BE2C (cell line): ENCODE measurements around the gene APOE.

ENCODE experiments used
- DNase-seq: peaks from one replicate; pipeline ENCODE4 v3.0.0-alpha.2; 2020
- H3K27me3 ChIP-seq: fragments of 250-450 bp; sonication (Bioruptor Pico); 2 replicates; pipeline ENCODE4 v1.5.1; 2020; ENCODE audit warnings: mild to moderate bottlenecking
- H3K36me3 ChIP-seq: fragments of 250-450 bp; sonication (Bioruptor Pico); 2 replicates; pipeline ENCODE4 v1.5.1; 2020; ENCODE audit warnings: mild to moderate bottlenecking
- H3K4me1 ChIP-seq: fragments of 250-450 bp; sonication (Bioruptor Pico); 2 replicates; pipeline ENCODE4 v1.5.1; 2020
- H3K4me3 ChIP-seq: 2 replicates; pipeline ENCODE4 v1.5.1; 2011; ENCODE audit warnings: low read depth, low read length
- H3K9me3 ChIP-seq: fragments of 250-450 bp; sonication (Bioruptor Pico); 2 replicates; pipeline ENCODE4 v1.5.1; 2020
- TF ChIP-seq, protein P1 (sequence below): IDR thresholded peaks from 2 replicates; pipeline ENCODE4 v1.5.1; 2012; ENCODE audit warnings: mild to moderate bottlenecking, low read depth, low read length

APOE gene

DNA sequence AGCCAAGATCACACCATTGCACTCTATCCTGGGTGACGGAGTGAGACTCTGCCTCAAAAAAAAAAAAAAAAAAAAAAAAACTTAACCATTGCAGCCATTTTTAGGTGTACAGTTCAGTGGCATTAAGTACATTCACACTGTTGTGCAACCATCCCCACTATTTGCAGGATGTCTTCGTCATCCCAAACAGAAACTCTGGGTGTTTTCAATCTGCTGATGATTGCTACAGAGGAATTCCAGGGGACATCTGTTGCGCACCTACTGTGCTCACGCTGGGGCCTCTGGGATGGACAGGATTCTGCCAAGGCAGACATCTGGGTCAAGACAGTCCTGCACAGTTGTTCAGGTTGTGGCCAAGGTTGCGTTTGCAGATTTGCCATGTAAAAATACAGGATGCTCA is 34.1 kb downstream of the APOE start:
- TF ChIP-seq, protein P1, sequence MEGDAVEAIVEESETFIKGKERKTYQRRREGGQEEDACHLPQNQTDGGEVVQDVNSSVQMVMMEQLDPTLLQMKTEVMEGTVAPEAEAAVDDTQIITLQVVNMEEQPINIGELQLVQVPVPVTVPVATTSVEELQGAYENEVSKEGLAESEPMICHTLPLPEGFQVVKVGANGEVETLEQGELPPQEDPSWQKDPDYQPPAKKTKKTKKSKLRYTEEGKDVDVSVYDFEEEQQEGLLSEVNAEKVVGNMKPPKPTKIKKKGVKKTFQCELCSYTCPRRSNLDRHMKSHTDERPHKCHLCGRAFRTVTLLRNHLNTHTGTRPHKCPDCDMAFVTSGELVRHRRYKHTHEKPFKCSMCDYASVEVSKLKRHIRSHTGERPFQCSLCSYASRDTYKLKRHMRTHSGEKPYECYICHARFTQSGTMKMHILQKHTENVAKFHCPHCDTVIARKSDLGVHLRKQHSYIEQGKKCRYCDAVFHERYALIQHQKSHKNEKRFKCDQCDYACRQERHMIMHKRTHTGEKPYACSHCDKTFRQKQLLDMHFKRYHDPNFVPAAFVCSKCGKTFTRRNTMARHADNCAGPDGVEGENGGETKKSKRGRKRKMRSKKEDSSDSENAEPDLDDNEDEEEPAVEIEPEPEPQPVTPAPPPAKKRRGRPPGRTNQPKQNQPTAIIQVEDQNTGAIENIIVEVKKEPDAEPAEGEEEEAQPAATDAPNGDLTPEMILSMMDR = no peak

DNA sequence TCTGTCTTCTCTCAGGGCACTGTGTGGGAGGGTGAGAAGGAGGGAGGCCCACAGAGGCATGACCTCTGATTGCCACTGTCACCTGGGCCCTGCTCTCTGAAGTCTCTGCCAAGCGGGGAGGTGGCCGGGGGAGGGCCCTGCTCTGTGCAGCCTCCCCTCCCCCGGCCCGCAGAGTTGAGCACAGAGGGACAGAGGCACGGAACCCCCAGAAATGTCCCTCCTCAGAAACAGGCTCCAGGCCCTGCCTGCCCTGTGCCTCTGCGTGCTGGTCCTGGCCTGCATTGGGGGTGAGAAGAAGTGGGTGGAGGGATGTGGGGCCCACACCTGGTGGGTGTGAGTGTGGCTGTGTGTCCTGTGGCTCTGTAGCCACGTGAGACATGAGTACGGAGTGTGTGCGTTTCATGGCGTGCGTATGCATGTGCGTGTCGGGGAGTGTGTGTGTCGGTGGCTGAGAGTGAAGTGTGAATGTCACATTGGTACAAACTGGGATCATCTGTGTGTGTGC is 36.5 kb downstream of the APOE start, which contains the start of gene APOC4:
Gene APOC4, plus strand, starts transcription at position 171 of the 505 bp plus-strand sequence. Its CDS starts 41 bp downstream, at position 212.
- no peak within 1 kb of the TSS for H3K4me3 ChIP-seq
- no peaks in the 10 kb centered on the region for H3K9me3 ChIP-seq
- H3K4me1 ChIP-seq = no peaks in the 10 kb centered on the region
- DNase-seq = no peak
- H3K36me3 ChIP-seq = no peaks in the 10 kb centered on the region
- no peaks in the 10 kb centered on the region for H3K27me3 ChIP-seq
- TF ChIP-seq, protein P1 = no peak

More for the DNA sequence above, 34.1 kb downstream of the APOE start:
- Histone ChIP-seq H3K27me3 (no peaks in the 10 kb centered on the region), H3K36me3 (no peaks in the 10 kb centered on the region), H3K4me1 (no peaks in the 10 kb centered on the region), H3K4me3 (no peak overlapping the region), H3K9me3 (no peaks in the 10 kb centered on the region)
- no peak for DNase-seq

DNA sequence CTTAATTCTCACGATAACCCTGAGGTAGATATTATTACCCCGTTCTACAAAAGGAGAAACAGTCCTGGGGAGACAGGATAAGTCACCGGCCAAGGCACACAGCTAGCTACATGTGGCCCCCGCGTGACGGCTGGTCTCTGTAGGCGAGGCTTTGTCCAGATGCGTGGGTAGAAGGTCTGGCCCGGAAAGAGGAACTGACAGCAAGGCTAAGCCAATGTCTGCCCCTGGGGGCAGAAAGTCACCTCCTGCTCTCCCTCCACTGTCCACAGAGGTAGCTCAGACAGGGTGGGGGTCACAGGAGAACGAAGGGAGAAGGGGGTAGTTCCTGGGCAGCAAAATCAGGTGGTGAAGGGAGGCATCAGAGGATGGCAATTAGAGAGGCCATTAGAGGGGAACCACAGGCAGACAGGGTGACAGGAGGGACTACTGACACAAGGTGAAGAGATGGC is 38.2 kb downstream of the APOE start:
- TF ChIP-seq, protein P1 = no peak
- H3K36me3 ChIP-seq = no peaks in the 10 kb centered on the region
- no peaks in the 10 kb centered on the region for H3K4me1 ChIP-seq
- no peak overlapping the region for H3K4me3 ChIP-seq
- no peaks in the 10 kb centered on the region for H3K9me3 ChIP-seq
- H3K27me3 ChIP-seq = no peaks in the 10 kb centered on the region
- no peak for DNase-seq

DNA sequence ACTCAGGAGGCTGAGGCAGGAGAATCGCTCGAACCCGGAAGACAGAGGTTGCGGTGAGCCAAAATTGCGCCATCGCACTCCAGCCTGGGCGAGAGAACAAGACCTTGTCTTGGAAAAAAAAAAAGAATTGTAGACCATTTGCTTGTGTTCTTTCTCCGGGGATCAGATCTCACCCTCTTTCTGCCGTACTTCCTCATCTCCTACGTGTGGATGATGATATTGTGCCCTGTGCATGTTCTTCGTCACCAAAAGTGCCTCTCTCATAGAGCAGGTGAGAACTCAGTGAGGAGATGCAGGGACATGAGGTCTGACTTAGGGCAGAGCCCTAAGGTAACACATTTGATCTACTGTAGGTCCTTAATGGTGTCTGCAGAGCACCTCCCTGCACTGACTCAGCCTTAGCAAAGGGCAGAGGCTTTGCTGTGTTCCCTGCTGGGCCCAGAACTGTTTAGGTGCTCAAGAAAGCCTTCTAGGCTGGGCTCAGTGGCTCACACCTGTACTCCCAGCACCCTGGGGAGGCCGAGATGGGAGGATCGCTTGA is 41.5 kb downstream of the APOE start:
- H3K27me3 ChIP-seq = no peaks in the 10 kb centered on the region
- no peak overlapping the region for H3K4me3 ChIP-seq
- TF ChIP-seq, protein P1 = no peak
- no peaks in the 10 kb centered on the region for H3K9me3 ChIP-seq
- DNase-seq = no peak
- H3K36me3 ChIP-seq = no peaks in the 10 kb centered on the region; the same call in 1 of the 2 replicates
- 0 out of 2 replicates have a peak, but pooled peaks cover 3% of the 10 kb centered on the region for H3K4me1 ChIP-seq

DNA sequence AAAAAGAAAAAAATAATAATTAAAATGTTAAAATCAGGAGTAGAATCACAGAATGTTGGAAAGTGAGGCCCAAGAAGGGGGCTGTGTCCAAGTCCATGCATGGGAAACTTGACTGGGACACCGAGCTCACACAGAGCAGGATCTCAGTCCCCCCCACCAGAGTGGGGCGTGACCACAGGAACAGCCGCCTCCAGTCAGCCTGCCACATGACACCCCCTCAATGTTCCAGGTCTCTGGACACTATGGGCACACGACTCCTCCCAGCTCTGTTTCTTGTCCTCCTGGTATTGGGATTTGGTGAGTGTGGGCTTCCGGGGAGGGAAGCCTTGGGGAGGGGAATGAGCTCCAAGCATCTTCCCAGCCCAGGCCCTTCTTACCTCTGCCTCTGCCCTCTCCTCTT is 42.6 kb downstream of the APOE start:
- H3K4me1 ChIP-seq = 0 out of 2 replicates have a peak, but pooled peaks cover 3% of the 10 kb centered on the region
- H3K9me3 ChIP-seq = no peaks in the 10 kb centered on the region
- no peak for DNase-seq
- H3K4me3 ChIP-seq = no peak overlapping the region
- H3K27me3 ChIP-seq = no peaks in the 10 kb centered on the region
- H3K36me3 ChIP-seq = no peaks in the 10 kb centered on the region; the same call in 1 of the 2 replicates
- TF ChIP-seq, protein P1 = no peak

DNA sequence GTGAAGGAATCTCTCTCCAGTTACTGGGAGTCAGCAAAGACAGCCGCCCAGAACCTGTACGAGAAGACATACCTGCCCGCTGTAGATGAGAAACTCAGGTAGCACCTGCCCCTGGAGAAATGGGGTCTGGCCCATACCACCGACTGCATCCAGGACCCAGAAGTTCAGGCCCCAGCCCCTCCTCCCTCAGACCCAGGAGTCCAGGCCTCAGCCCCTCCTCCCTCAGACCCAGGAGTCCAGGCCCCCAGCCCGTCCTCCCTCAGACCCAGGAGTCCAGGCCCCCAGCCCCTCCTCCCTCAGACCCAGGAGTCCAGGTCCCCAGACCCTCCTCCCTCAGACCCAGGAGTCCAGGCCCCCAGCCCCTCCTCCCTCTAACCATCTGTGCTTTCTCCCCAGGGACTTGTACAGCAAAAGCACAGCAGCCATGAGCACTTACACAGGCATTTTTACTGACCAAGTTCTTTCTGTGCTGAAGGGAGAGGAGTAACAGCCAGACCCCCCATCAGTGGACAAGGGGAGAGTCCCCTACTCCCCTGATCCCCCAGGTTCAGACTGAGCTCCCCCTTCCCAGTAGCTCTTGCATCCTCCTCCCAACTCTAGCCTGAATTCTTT is 43.3 kb downstream of the APOE start:
- Histone ChIP-seq H3K27me3 (no peaks in the 10 kb centered on the region), H3K4me3 (no peak overlapping the region), H3K9me3 (no peaks in the 10 kb centered on the region), H3K36me3 (no peaks in the 10 kb centered on the region; the same call in 1 of the 2 replicates), H3K4me1 (0 out of 2 replicates have a peak, but pooled peaks cover 3% of the 10 kb centered on the region)
- DNase-seq = no peak
- TF ChIP-seq, protein P1 = no peak
